GM12878 (cell line): ENCODE data around the gene PLA2G2E. TPM values are rescaled to one million over a fixed set of nuclear protein-coding genes. Genes with fewer than 3 reads are reported as not detected.

Source experiments
- ATAC-seq: fragments of 200-7000 bp; cut with Tn5 transposase; 3 replicates; pipeline ENCODE4 v1.9.1; 2020; ENCODE audit warnings: mild to moderate bottlenecking, moderate library complexity
- BruUV-seq: library from RNA; stranded (reverse); fragments of 400-500 nt; replicated peaks from 2 replicates; lab custom pipeline; 2021; lab: Mats Ljungman, UMichigan
- CTCF ChIA-PET: fragments of 300-600 bp; sonication (Branson Sonifier 250); formaldehyde crosslinking; extraction: SDS; loops from one replicate; lab custom pipeline; 2021; ENCODE audit warnings: inconsistent platforms; lab: Yijun Ruan, JAX
- POLR2A ChIA-PET: fragments of 350-600 bp; formaldehyde crosslinking; extraction: SDS; loops from one replicate; lab custom pipeline; 2021; ENCODE audit warnings: inconsistent platforms; lab: Charles Lee
- RAD21 ChIA-PET: fragments of 300-600 bp; sonication (Branson Sonifier 250); formaldehyde crosslinking; loops from one replicate; lab custom pipeline; 2023; ENCODE audit warnings: antibody characterized with exemption; ENCODE audit not compliant: unreplicated experiment; lab: Charles Lee
- SMC1A ChIA-PET: fragments of 300-600 bp; sonication (Branson Sonifier 250); formaldehyde crosslinking; loops from one replicate; lab custom pipeline; 2023; ENCODE audit not compliant: unreplicated experiment, uncharacterized antibody; lab: Charles Lee
- DNase-seq: peaks from one replicate; pipeline ENCODE4 v3.0.0-alpha.2; 2011; ENCODE audit warnings: low read depth, low spot score
- FAIRE-seq: peaks from 3 replicates; lab custom pipeline; 2011; peaks lifted over from hg19 to GRCh38; lab: Jason Lieb, UNC
- H2AFZ ChIP-seq: 2 replicates; pipeline ENCODE4 v1.6.0; 2011; ENCODE audit warnings: low read depth, low read length, control low read depth; ENCODE audit not compliant: control insufficient read depth
- H3K27ac ChIP-seq: 2 replicates; pipeline ENCODE4 v1.5.1; 2011; ENCODE audit warnings: control low read depth; ENCODE audit not compliant: control insufficient read depth, insufficient read depth
- H3K27me3 ChIP-seq, 2 experiments: replicated peaks in 1 of 2; 2 replicates each; pipeline versions ENCODE4 v1.6.0 to v1.6.1; 2011; ENCODE audit warnings: low read length in 1 of 2; ENCODE audit not compliant: control insufficient read depth in 2 of 2, insufficient read depth in 2 of 2
- H3K36me3 ChIP-seq, 2 experiments: 2 replicates each; pipeline ENCODE4 v1.5.1; 2011; ENCODE audit warnings: low read length in 1 of 2; ENCODE audit not compliant: control insufficient read depth in 2 of 2, insufficient read depth in 2 of 2
- H3K4me1 ChIP-seq: 2 replicates; pipeline ENCODE4 v1.6.1; 2011; ENCODE audit warnings: mild to moderate bottlenecking, low read length, moderate library complexity, mixed read lengths; ENCODE audit not compliant: control insufficient read depth, insufficient read depth
- H3K4me2 ChIP-seq: 2 replicates; pipeline ENCODE4 v1.6.0; 2011; ENCODE audit warnings: control low read depth; ENCODE audit not compliant: control insufficient read depth, insufficient read depth
- H3K4me3 ChIP-seq: fragments of 200-600 bp; sonication (generic); 2 replicates; pipeline ENCODE4 v1.5.1; 2016
- H3K79me2 ChIP-seq: 2 replicates; pipeline ENCODE4 v1.6.0; 2011; ENCODE audit warnings: low read length; ENCODE audit not compliant: control insufficient read depth, insufficient read depth
- H3K9ac ChIP-seq: 2 replicates; pipeline ENCODE4 v1.8.0; 2011; ENCODE audit warnings: low read length, control low read depth, mixed read lengths; ENCODE audit not compliant: control insufficient read depth, insufficient read depth
- H3K9me3 ChIP-seq: replicated peaks from 3 replicates; pipeline ENCODE4 v1.5.1; 2011; ENCODE audit warnings: mild to moderate bottlenecking, low read length; ENCODE audit not compliant: control insufficient read depth, insufficient read depth
- H4K20me1 ChIP-seq: 2 replicates; pipeline ENCODE4 v1.6.0; 2011; ENCODE audit not compliant: control insufficient read depth, insufficient read depth
- CHD4 ChIP-seq: fragments of 200-600 bp; sonication (generic); IDR thresholded peaks from 2 replicates; pipeline ENCODE4 v1.6.1; 2016; ENCODE audit warnings: mild to moderate bottlenecking
- CREB1 ChIP-seq: IDR thresholded peaks from 2 replicates; pipeline ENCODE4 v1.6.1; 2012; ENCODE audit warnings: low read depth, mild to moderate bottlenecking, inconsistent platforms
- ELK1 ChIP-seq: IDR thresholded peaks from 2 replicates; pipeline ENCODE4 v1.6.1; 2012; ENCODE audit warnings: low read depth, low read length, improper control_type of control experiment
- GATAD2B ChIP-seq: fragments of 450-650 bp; conservative IDR thresholded peaks from 2 replicates; pipeline ENCODE4 v1.6.1; 2017; ENCODE audit warnings: low read depth, mild to moderate bottlenecking, moderate library complexity
- KLF5 ChIP-seq: fragments of 450-650 bp; IDR thresholded peaks from 2 replicates; pipeline ENCODE4 v1.6.1; 2014; ENCODE audit warnings: mild to moderate bottlenecking; ENCODE audit not compliant: partially characterized antibody
- RB1 ChIP-seq: fragments of 450-650 bp; formaldehyde crosslinking; IDR thresholded peaks from 2 replicates; pipeline ENCODE4 v1.6.1; 2017; ENCODE audit warnings: mild to moderate bottlenecking, borderline replicate concordance
- RFX5 ChIP-seq: IDR thresholded peaks from 2 replicates; pipeline ENCODE4 v1.6.1; 2011; ENCODE audit warnings: low read depth, low read length, improper control_type of control experiment
- ZNF207 ChIP-seq: fragments of 450-650 bp; IDR thresholded peaks from 2 replicates; pipeline ENCODE4 v1.6.1; 2014; ENCODE audit warnings: antibody characterized with exemption, mild to moderate bottlenecking, borderline replicate concordance
- WGBS: methylation state at CpG from one replicate; pipeline ENCODE4 v1.1.6; 2016; ENCODE audit warnings: low lambda C conversion rate; ENCODE audit not compliant: insufficient replicate concordance, insufficient coverage; ENCODE audit errors: missing lambda C conversion rate; 5-methylcytosine and 5-hydroxymethylcytosine counted together
- in situ Hi-C: fragments of 300-500 bp; cut with MboI; formaldehyde crosslinking; loops from 9 replicates; pipeline ENCODE4 v1.14.3; 2018; ENCODE audit warnings: mixed read lengths
- intact Hi-C: fragments of 100-400 bp; cut with micrococcal nuclease; formaldehyde crosslinking; loops from one replicate; pipeline ENCODE4 v1.14.2; 2022; ENCODE audit not compliant: unreplicated experiment
- polyA plus RNA-seq, 11 experiments: library from polyadenylated mRNA; depleted of rRNA in 4 of 11; unstranded in 6 of 11; stranded (reverse) in 5 of 11; fragments of >200 nt; fragmentation: Nextera tagmentation in 4 of 11; fragmentation: Illumina TruSeq in 1 of 11; extraction: Ambion mirVana in 4 of 11; extraction: Trizol in 1 of 11; gene quantifications; 1 replicate in 1 of 11; 2 replicates in 10 of 11; pipeline versions ENCODE4 v1.2.1 to v1.2.3, GENCODE V29; 2011 to 2016; ENCODE audit warnings: inconsistent platforms in 2 of 11, missing spikeins in 2 of 11, low read depth in 1 of 11
- total RNA-seq, 4 experiments: library from RNA; depleted of rRNA in 3 of 4; stranded (reverse); fragments of >200 nt in 3 of 4; fragmentation: Illumina TruSeq in 1 of 4; extraction: Trizol in 1 of 4; gene quantifications; 2 replicates each; pipeline versions ENCODE4 v1.2.1 to v1.2.3, GENCODE V29; 2013 to 2021

PLA2G2E gene
- total and polyA plus RNA-seq, 10 of the 15 experiments (the other 5 are each of a cell fraction or from before 2014, with no cell fraction given), result not detected

GRCh38 chr1:19892628-19893168, 30.7 kb downstream of the PLA2G2E start:
- Histone ChIP-seq H3K9ac (no peak overlapping the region), H3K4me1 (no peaks in the 10 kb centered on the region), H3K27me3 (no peaks in the 10 kb centered on the region), H3K36me3 (peaks cover 7% of the 10 kb centered on the region in 2 experiments; a peak in 3 of 4 replicates), H3K4me3 (no peak overlapping the region), H2AFZ (no peak overlapping the region), H3K27ac (no peak overlapping the region), H3K79me2 (peaks cover 7% of the 10 kb centered on the region), H3K4me2 (no peak overlapping the region), H4K20me1 (no peaks in the 10 kb centered on the region), H3K9me3 (no peaks in the 10 kb centered on the region)
- DNase-seq, result no peak
- intact Hi-C loops (no loop called here), in situ Hi-C loops (no loop called here)
- BruUV-seq, result no TSS peak
- no peak for ATAC-seq
- FAIRE-seq, result no peak
- ChIA-PET CTCF (no interaction called here), RAD21 (no interaction called here), POLR2A (no interaction called here), SMC1A (no interaction called here)
- 82% methylated on average over 6 of the region's 6 CpGs for WGBS
- no peak for TF ChIP-seq CHD4
- TF ChIP-seq ELK1, result no peak
- no peak for TF ChIP-seq RB1
- no peak for TF ChIP-seq CREB1
- TF ChIP-seq KLF5, result no peak
- TF ChIP-seq GATAD2B, result no peak
- TF ChIP-seq ZNF207, result no peak
- no peak for TF ChIP-seq RFX5
